ENCODE measurements around the gene WASHC2A. TPM values are rescaled to one million over a fixed set of nuclear protein-coding genes. Genes with fewer than 3 reads are reported as not detected.

WASHC2A gene, protein sequence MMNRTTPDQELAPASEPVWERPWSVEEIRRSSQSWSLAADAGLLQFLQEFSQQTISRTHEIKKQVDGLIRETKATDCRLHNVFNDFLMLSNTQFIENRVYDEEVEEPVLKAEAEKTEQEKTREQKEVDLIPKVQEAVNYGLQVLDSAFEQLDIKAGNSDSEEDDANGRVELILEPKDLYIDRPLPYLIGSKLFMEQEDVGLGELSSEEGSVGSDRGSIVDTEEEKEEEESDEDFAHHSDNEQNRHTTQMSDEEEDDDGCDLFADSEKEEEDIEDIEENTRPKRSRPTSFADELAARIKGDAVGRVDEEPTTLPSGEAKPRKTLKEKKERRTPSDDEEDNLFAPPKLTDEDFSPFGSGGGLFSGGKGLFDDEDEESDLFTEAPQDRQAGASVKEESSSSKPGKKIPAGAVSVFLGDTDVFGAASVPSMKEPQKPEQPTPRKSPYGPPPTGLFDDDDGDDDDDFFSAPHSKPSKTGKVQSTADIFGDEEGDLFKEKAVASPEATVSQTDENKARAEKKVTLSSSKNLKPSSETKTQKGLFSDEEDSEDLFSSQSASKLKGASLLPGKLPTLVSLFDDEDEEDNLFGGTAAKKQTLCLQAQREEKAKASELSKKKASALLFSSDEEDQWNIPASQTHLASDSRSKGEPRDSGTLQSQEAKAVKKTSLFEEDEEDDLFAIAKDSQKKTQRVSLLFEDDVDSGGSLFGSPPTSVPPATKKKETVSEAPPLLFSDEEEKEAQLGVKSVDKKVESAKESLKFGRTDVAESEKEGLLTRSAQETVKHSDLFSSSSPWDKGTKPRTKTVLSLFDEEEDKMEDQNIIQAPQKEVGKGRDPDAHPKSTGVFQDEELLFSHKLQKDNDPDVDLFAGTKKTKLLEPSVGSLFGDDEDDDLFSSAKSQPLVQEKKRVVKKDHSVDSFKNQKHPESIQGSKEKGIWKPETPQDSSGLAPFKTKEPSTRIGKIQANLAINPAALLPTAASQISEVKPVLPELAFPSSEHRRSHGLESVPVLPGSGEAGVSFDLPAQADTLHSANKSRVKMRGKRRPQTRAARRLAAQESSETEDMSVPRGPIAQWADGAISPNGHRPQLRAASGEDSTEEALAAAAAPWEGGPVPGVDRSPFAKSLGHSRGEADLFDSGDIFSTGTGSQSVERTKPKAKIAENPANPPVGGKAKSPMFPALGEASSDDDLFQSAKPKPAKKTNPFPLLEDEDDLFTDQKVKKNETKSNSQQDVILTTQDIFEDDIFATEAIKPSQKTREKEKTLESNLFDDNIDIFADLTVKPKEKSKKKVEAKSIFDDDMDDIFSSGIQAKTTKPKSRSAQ (N-terminal part only)
- total RNA-seq (2022; extraction: Qiagen RNA extraction): 11.1 to 14.0 TPM (median 12.8 TPM) in 5 replicates

DNA sequence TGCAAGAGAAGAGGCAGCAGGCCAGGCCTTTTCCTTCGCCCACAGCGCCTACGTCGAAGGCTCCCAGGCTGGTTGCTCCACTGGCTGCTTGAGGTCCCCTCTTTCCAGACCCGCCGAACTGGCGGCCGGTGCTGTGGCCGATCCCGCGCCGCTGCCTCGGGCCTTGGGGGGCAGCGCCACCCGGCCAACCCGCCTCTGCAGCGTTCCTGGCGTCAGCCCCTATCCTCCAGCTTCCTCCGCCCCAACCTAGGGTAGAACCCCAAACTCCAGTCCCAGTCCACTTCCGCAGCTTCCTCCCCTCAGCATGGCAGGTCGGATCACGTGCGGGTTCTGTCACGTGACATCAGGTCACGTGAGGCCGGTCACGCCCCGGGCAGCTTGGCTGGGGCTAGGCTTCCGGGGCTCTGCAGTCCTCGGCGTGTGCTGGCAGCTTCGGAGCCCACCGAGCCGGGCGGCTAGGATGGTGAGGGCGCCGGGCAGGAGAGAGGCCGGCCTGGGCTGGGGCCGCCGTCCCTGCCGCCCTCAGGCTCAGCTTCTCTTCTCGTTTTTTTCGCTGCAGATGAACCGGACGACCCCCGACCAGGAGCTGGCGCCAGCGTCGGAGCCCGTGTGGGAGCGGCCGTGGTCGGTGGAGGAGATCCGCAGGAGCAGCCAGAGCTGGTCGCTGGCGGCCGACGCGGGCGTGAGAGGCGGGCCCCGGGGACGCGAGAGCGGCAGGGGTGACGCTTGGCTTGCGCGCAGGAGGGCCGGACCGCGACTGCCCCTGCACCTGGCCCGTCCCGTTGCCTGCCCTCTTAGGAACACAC is at the start of gene WASHC2A:
Gene WASHC2A (plus strand): TSS at position 409 of the 806 bp plus-strand sequence. CDS start 52 bp downstream, at position 461.

Other genes with a start within 250 kb of the WASHC2A start
- gene PARG, start 125.9 kb upstream of the WASHC2A start, total RNA-seq (2022; extraction: Qiagen RNA extraction): 16.0 to 20.2 TPM (median 19.2 TPM) in 5 replicates
- 15.3 to 22.7 TPM (median 18.9 TPM) in 5 replicates for gene TIMM23B, start 125.9 kb upstream of the WASHC2A start, total RNA-seq (2022; extraction: Qiagen RNA extraction)
- gene AGAP6, start 79.5 kb upstream of the WASHC2A start, total RNA-seq (2022; extraction: Qiagen RNA extraction): 7.3 to 10.0 TPM (median 8.6 TPM) in 5 replicates
- 1.2 to 4.0 TPM (median 2.9 TPM) in 5 replicates for gene ASAH2, start 183.6 kb downstream of the WASHC2A start, total RNA-seq (2022; extraction: Qiagen RNA extraction)